H1 (cell line): ENCODE data around the gene TBC1D10A. TPM values are rescaled to one million over a fixed set of nuclear protein-coding genes. Genes with fewer than 3 reads are reported as not detected.

Source experiments
- ATF2 ChIP-seq: IDR thresholded peaks from 2 replicates; pipeline ENCODE4 v1.6.1; 2012; ENCODE audit warnings: low read length, inconsistent platforms
- BACH1 ChIP-seq: IDR thresholded peaks from 2 replicates; pipeline ENCODE4 v1.6.1; 2012; ENCODE audit warnings: low read length, improper control_type of control experiment
- CHD7 ChIP-seq: fragments of 300-600 bp; sonication (generic); IDR thresholded peaks from 2 replicates; pipeline ENCODE4 v1.7.1; 2012; ENCODE audit warnings: low read length, moderate library complexity, mild to moderate bottlenecking, inconsistent platforms; ENCODE audit not compliant: insufficient replicate concordance
- EZH2 ChIP-seq: fragments of 200-600 bp; sonication (generic); IDR thresholded peaks from 2 replicates; pipeline ENCODE4 v1.7.1; 2012; ENCODE audit warnings: low read depth, mild to moderate bottlenecking, moderate library complexity, low read length, inconsistent platforms; ENCODE audit not compliant: severe bottlenecking
- GABPA ChIP-seq: IDR thresholded peaks from 2 replicates; pipeline ENCODE4 v1.6.1; 2011; ENCODE audit warnings: mild to moderate bottlenecking, low read length, moderate library complexity, borderline replicate concordance; ENCODE audit not compliant: insufficient read depth
- NANOG ChIP-seq: IDR thresholded peaks from 2 replicates; pipeline ENCODE4 v1.6.1; 2011; ENCODE audit warnings: low read length, low read depth, mild to moderate bottlenecking, inconsistent platforms; ENCODE audit not compliant: insufficient read depth, poor library complexity, severe bottlenecking
- polyA plus RNA-seq, 7 experiments: library from polyadenylated mRNA; depleted of rRNA in 3 of 7; stranded (reverse) in 5 of 7; unstranded in 2 of 7; fragments of >200 nt in 5 of 7; fragments of 200-250 nt in 2 of 7; gene quantifications; 1 replicate in 5 of 7; 2 replicates in 1 of 7; 4 replicates in 1 of 7; pipeline versions ENCODE4 v1.2.1 to v1.2.3, GENCODE V29; 2011 to 2013; ENCODE audit warnings: missing spikeins in 2 of 7, mixed read lengths in 2 of 7
- total RNA-seq: library from RNA; stranded (reverse); fragmentation: NEBNext Ultra II Directional; extraction: Animal tissue kit (Norgen Biotek cat#: 25700); gene quantifications from 2 replicates; pipeline ENCODE4 v1.2.1, GENCODE V29; 2021

The TBC1D10A gene
- total and polyA plus RNA-seq, 2 of the 8 experiments (the other 6 are each of a cell fraction or from before 2014, with no cell fraction given), result 5.4 to 7.0 TPM

DNA sequence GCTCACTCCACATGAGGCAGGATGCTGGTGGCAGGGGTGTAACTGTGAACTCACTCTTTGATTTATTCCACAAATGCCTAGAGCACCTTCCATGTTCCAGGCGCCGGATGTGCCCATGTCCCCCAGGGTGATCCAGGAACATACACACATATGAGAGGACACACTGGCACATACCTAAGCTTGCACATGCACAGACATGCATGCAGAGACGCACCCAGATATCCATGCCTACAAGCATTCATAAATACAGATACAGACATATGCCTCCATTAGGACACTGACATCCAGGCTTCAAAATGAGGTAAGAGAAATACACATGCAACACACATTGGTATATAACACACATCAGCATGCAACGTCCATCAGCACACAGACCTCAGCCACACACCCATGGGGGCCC lies 64.6 kb downstream of the TBC1D10A start (continued):
- TF ChIP-seq CHD7, result no peak
- no peak for TF ChIP-seq EZH2
- no peak for TF ChIP-seq NANOG
- TF ChIP-seq ATF2, result no peak
- TF ChIP-seq GABPA, result no peak
- TF ChIP-seq BACH1, result no peak
- TF ChIP-seq, all 59 proteins: peak for 0
